Omental fat pad (tissue), 4 donors: ENCODE results near the gene CMTR2. TPM values are rescaled to one million over a fixed set of nuclear protein-coding genes. Genes with fewer than 3 reads are reported as not detected.
"Not testable (repeated sequence)": the region's sequence is repeated elsewhere in the genome, so short reads cannot be mapped to it uniquely, and the experiment has no call there.

Experiments used
- ATAC-seq: fragments of 150-250 bp; one replicate; pipeline ENCODE4 v1.9.1; 2016; ENCODE audit warnings: mild to moderate bottlenecking, moderate library complexity; ENCODE audit not compliant: low FRiP score
- DNase-seq: peaks from one replicate; pipeline ENCODE4 v3.0.0-alpha.2; 2019; ENCODE audit warnings: low spot score
- total RNA-seq, 4 donors: library from RNA; depleted of rRNA; stranded (reverse); fragments of >200 nt; gene quantifications; one replicate each; pipeline ENCODE4 v1.1.0, GENCODE V29; 2016
- TF ChIP-seq, protein P1 (sequence below), 3 donors: fragments of 450-650 bp; IDR thresholded peaks; one replicate each; pipeline ENCODE4 v1.5.1; 2016 to 2017; ENCODE audit warnings: antibody characterized with exemption in 3 of 3, mild to moderate bottlenecking in 3 of 3, moderate library complexity in 2 of 3

Gene CMTR2
- total RNA-seq, 4 donors from 2014 or later, result 16.9 to 29.5 (median 21.5) TPM

DNA sequence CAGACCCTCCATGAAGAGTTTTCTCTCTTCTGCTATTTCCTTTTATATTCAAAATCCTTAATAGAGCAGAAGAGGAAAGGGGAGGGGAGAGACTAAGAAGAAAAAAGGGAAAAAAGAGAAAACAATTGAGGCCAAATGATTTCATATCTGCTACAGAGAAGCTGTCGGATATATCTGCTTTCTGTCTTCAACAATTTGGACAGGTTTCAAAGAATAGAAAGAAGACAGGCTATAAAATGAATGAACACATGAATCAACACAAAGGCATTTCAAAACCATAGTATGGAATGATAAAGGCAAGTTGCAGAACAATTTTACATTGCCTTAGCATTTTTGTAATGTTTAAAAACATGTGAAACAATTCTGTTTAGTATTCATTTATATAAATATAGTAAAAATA is 4.7 kb upstream of the CMTR2 start:
- TF ChIP-seq, protein P1, sequence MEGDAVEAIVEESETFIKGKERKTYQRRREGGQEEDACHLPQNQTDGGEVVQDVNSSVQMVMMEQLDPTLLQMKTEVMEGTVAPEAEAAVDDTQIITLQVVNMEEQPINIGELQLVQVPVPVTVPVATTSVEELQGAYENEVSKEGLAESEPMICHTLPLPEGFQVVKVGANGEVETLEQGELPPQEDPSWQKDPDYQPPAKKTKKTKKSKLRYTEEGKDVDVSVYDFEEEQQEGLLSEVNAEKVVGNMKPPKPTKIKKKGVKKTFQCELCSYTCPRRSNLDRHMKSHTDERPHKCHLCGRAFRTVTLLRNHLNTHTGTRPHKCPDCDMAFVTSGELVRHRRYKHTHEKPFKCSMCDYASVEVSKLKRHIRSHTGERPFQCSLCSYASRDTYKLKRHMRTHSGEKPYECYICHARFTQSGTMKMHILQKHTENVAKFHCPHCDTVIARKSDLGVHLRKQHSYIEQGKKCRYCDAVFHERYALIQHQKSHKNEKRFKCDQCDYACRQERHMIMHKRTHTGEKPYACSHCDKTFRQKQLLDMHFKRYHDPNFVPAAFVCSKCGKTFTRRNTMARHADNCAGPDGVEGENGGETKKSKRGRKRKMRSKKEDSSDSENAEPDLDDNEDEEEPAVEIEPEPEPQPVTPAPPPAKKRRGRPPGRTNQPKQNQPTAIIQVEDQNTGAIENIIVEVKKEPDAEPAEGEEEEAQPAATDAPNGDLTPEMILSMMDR (IDR thresholded peaks at IDR 0.05), result no peak
- ATAC-seq (no peak), DNase-seq (no peak)

DNA sequence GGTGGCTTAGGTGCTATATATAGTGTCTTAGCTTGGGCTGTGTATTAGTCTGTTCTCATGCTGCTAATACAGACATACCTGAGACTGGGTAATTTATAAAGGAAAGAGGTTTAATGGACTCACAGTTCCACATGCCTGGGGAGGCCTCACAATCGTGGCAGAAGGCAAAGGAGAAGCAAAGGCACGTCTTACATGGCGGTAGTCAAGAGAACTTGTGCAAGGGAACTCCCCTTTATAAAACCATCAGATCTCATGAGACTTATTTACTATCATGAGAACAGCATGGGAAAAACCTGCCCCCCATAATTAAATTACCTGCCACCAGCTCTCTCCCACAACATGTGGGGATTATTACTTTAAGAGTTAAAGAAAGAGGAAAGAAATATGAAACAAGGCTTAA is 2.9 kb upstream of the CMTR2 start:
- not testable (repeated sequence) for DNase-seq, ATAC-seq

DNA sequence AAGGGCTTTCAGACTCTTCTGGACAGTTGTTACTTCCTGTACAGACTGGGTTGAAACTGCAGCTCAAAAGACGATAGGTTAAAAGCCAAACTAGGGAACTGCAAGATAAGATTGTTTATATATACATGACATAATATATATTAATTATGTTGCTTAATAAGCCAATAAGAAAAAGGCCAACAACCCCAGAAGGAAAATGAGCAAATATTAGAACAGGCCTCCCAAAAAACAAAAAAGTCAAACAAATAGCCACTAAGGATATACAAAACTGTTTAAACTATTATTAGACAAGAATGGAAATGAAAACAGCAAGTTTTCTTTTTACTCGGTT is 495 bp upstream of the CMTR2 start:
- DNase-seq, result no peak
- ATAC-seq, result no peak

DNA sequence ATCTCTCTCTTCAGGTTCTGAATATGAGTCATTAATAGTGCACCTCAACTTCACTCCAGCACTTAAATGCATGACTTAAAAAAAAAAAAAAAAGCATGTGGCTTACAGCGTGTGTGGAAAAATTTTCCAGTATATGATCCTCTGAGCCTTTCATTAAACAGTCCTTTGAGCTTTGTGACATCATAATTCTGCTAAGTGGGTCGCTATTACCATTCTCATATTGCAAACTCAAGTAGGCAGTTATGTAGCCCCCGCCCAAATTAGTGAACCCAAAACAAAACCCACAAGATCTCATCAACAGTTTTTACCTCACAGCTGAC is 672 bp downstream of the CMTR2 start:
- ATAC-seq (no peak), DNase-seq (no peak)
- TF ChIP-seq, protein P1 (IDR thresholded peaks at IDR 0.05), result no peak

More for the DNA sequence above, 495 bp upstream of the CMTR2 start:
- TF ChIP-seq, protein P1 (IDR thresholded peaks at IDR 0.05), result no peak

DNA sequence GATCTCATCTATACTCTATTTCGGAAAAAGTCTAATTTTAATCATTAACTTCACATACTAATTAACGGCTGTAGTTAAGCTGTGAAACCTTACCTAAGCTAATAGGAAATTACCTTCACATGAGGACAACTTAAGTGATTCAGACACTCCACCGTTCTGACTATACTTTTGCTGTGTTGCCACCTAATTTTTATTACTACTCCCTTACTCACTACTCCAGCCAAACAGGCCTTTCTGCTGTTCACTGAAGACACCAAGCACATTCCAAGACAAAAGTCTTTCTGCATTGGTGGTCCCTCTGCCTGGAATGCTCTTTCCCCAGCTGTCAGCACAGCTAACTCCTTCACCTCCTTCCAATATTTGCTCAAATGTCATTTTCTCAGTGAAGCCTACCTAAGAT is 1.3 kb downstream of the CMTR2 start:
- ATAC-seq, result no peak
- no peak for DNase-seq
- TF ChIP-seq, protein P1 (IDR thresholded peaks at IDR 0.05), result no peak

DNA sequence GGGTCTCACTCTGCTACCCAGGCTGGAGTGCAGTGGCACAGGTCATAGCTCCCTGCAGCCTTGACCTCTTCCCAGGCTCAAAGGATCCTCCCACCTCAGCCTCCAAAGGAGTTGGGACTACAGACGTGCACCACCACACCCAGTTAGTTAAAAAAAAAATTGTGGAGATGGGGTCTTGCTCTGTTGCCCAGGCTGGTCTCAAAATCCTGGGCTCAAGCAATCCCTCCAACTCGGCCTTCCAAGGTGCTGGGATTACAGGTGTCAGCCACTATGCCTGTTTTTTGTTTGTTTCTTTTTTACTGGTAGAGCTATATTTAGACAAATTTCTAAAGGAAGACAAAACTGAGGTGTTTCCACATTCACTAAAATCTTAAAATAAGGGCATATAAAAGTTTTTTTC is 1.7 kb downstream of the CMTR2 start:
- TF ChIP-seq, protein P1 (IDR thresholded peaks at IDR 0.05), result no peak
- DNase-seq, result no peak
- no peak for ATAC-seq

DNA sequence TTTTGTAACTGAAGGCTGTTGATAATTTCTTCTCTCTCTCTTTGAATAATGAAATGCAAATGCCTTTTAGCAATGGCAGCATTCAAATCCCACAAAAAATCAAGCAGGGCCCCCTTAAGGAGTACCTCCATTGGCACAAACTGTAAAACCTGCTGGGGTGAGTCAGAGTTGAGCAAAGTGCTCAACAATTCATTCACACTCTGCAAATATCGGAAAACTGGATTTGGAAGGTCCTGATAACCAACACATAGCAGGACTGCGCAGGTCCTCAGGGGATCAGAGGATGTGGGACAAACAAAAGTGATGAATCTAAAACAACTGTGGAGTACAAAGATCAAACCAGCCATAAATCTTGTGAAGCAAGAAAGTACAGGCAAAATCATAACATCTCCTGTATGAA is 5.6 kb downstream of the CMTR2 start:
- DNase-seq (no peak), ATAC-seq (no peak)
- TF ChIP-seq, protein P1 (IDR thresholded peaks at IDR 0.05), result no peak

DNA sequence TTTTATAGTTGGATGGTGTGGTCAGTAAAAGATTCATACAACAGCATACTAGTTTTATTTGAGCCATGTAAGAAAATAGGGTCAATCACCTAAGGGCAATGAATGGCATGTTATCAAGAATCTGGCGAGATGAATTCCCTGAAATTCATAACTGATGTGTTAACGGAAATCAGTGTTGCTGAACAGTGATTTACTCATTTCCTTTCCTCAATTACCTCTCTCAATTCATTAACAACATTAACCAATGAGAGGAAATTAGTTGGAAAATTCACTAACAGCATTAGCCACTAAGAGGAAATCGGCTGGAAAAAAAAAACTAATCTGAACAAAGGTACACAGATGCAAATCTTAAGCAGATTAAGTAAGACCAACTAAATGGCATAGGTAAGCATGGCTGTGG is 6.3 kb downstream of the CMTR2 start:
- DNase-seq (no peak), ATAC-seq (no peak)
- TF ChIP-seq, protein P1 (IDR thresholded peaks at IDR 0.05), result no peak
